GM18858 (cell line): Measurements from ENCODE around the gene HS6ST1.
A peak's percentile ranks its signal among the peaks of the same experiment; 100 is the strongest.

Experiments
- ATAC-seq: cut with Tn5 transposase; IDR thresholded peaks from one replicate; pipeline ENCODE4 v1.9.1; 2021; ENCODE audit not compliant: unreplicated experiment

Gene HS6ST1, protein sequence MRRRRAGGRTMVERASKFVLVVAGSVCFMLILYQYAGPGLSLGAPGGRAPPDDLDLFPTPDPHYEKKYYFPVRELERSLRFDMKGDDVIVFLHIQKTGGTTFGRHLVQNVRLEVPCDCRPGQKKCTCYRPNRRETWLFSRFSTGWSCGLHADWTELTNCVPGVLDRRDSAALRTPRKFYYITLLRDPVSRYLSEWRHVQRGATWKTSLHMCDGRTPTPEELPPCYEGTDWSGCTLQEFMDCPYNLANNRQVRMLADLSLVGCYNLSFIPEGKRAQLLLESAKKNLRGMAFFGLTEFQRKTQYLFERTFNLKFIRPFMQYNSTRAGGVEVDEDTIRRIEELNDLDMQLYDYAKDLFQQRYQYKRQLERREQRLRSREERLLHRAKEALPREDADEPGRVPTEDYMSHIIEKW

DNA sequence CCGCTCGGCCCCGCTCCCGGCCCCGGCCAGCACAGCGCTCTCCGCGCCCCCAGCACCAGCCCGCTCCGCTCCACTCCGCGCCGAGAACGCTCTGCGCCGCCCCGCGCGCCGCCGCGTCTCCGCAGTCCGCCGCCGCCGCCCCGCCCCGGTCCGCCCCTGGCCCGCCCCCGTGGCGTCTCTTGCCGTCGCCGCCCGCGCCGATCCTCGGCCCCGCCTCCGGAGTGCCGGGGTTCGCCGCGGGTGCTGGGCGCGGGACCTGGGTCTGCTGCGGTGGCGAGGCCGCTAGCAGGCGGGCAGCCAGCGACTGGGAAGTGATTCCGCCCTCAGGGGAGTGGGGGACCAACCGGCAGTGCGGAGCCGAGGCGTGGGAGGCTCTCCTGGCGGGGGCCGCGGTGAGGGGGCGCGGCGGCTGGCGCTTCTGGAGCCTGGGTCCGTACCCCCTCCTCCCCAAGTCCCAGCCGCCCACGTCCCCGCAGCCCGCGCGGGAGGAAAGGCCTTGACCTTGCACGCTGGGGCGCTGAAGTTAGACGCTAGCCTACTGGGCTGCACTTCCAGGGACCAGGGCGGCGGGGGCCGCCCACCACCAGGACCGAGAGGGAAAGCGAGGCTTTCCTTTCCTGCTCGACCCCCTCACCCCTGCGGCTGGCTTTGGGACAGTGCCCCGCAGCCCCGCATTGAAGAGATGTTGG lies at the start of gene HS6ST1:
TSS of gene HS6ST1 (minus strand) at position 93 of the 689 bp plus-strand sequence. CDS start 305 bp downstream, outside the sequence.
- ATAC-seq: peak; percentile 50

DNA sequence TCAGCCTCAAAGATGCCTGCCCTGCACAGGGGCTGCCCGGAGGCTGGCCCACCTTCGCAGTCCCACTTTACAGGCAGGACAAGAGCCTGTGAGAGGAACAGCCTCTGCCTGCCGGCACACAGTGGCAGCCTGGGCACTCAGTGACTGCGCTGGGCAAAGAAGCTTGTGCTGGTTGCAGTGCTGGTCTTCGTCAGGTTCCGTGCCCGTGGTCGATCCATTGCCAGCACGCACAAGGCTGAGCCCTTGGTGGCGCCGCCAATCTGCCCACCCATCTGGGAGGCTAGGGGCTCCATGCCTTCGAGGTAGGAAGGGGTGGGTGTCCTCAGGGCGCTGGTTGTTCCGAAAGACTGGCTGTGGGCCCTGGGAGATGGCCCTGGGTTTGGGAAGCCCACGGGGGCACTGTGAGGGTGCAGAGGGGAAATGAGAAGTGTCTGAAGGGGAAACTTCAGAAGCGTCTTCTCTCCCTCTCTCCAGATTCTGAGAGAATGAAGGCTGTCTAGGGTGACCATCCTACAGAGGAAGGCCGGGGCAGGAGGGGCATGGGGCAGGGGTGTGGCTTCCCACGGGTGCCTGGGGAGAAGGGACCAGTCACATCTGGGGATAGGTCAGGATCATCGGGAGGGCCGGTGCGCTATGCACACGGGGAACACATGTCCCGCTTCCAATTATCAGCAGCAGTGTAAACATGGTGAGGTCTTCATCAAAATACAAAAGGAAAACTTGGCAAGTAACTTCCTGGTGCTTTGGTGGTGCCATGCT lies 49.1 kb upstream of the HS6ST1 start:
- no peak for ATAC-seq

DNA sequence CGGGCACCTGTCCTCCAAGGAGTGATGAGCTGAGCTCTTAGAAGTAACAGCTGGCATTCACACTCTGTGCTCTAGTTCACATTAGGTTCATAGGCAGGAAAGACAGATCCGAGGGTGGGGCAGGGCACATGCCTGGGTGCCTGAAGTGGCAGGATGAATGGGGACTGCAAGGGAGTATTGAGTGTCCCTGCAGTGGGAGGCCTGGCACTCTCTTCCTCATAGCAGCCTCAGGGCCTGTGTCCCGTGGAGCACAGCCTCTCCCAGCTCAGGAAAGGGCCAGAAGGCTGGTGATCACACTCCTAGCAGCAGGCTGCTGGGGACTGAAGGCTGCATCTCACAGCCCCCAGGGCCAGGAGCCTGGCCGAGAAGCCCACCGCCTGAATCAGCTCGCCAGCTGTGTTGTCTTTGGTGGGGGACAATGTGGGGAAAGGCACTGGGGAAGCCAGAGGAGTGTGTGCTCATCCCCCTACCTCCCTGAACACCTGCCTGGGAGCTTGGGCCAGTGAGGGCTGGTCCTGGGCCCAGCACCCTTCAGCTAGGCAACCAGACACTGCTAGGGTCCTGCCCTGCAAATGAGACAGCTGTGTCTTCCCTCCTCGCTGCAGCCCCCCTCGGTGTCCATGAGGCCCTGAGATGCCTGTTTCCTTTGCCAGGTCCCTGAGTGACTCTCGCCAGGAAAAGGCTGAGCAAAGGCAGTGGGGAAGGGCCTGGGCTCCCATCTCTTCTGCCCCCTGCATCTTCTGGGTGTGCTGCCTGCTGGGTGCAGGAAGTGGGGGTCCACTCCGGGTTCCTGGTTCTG lies 48.2 kb upstream of the HS6ST1 start:
- ATAC-seq: no peak

DNA sequence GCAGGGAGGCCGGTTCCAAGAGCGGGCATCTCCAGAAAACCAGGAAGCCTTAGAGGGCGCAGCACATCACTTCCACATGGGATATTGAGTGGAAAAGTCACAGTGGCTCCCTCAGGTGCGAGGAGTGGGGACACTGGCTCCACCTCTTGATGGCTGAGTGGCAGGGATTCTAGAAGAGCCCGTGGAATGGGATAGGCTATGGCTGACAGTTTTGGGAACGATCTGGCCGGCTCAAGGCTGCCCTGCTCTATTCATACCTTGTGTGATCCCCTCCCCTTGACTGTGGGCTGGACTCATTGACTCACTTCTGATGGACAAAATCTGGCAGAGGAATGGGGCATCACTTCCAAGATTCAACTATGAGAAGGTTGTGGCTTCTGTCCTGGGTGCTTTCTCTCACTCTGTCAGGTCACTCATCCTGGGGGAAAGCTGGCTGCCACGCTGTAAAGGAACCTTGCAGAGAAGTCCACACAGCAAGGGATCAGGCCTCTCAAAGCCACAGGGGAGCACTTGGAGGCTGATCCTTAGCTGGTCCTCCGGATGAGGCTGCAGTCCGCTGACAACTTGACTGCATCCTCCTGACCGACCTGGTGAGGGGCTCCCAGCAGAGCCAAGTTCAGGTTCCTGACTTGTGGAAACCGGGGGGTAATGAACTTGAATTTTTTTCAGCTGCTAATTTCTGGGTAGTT lies 46.7 kb upstream of the HS6ST1 start:
- no peak for ATAC-seq

DNA sequence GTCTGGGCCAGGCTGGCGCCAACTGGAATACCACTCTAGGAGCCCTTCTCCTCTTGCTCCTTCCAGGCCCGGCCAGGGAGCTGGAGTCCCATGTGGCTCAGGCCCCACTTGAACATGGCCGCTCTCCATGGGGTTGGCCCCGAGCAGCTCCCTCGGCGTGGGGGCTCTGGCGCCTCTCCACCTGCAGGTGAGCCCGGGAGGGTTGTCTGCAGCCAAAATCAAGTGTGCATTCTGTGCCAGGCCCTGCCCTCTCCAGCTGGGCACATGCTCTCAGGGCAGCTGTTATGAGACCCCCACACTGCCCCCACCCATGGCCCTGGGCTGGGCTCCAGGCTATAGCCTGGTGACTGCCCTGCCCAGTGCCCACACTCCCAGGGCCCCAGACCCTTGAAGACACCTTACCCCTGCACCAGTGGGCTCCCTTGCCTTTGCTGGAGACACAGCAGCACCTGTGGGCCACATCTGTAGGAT lies 45.8 kb upstream of the HS6ST1 start:
- no peak for ATAC-seq

DNA sequence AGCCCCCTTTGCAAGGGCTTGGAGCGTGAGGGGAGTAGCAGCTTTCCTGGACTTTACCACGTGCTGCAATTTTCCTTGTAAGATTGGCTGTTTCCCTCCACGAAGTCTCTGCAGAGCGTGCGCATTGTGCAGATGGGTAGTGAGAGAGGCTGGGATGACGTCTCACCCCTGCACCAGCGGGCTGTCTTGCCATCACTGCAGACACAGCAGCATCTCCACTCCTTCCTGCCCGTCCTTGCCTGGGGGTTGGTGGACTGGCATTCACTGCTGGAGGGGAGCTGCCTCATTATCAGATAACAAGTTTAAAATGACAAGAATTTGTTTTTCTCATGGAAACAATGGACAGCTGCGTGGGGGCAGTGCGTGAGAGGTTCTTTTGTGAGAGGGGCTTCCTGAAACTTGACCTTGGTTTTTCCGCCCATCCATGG lies 45.3 kb upstream of the HS6ST1 start:
- ATAC-seq: no peak

DNA sequence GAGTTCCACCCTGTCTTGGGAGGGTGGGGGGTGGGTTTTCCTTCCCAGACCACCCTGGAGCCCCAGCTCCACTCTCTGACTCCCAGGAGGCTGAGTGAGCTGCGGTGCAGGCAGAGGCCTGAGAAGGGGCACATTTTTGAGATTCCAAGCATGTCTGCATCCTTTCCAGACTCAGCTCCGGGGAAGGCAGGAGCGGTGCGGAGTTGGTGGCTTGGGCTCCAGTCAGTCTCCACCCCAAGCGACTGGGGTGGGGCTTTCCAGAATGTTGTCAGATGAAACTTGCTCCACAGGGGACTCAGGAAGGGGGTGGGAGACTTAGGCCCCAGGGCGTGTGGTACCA lies 44.2 kb upstream of the HS6ST1 start:
- ATAC-seq: no peak

DNA sequence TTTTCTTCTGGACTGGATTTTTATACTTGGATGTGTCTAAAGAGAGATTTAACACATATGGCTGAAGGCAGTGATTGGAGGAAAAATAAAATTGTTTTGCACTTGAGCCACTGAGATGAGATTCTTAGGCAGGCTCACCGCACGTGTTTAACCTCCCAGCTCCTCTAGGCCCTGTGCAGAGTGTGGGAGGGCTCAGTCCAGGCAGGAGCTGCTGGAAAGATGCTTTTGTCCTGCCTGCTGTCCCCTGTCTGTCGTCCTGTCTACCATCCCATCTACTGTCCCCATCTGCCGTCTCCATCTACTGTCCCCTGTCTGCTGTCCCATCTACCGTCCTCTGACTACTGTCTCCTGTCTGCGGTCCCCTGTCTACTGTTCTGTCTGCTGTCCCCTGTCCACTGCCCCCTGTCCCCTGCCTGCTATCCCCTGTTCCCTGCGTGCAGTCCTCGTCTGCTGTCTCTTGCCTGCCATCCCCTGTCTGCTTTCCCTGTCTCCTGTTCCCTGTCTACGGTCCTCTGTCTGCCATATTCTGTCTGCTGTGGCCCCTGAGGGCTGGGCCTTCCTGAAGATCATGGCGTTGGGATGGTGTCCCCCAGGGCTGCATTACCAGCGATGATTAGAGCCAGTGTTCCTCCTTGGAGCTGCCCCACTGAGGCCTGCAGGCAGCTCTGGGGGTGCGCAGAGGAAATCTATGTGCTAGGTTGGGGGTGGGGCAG lies 43.7 kb upstream of the HS6ST1 start:
- no peak for ATAC-seq

DNA sequence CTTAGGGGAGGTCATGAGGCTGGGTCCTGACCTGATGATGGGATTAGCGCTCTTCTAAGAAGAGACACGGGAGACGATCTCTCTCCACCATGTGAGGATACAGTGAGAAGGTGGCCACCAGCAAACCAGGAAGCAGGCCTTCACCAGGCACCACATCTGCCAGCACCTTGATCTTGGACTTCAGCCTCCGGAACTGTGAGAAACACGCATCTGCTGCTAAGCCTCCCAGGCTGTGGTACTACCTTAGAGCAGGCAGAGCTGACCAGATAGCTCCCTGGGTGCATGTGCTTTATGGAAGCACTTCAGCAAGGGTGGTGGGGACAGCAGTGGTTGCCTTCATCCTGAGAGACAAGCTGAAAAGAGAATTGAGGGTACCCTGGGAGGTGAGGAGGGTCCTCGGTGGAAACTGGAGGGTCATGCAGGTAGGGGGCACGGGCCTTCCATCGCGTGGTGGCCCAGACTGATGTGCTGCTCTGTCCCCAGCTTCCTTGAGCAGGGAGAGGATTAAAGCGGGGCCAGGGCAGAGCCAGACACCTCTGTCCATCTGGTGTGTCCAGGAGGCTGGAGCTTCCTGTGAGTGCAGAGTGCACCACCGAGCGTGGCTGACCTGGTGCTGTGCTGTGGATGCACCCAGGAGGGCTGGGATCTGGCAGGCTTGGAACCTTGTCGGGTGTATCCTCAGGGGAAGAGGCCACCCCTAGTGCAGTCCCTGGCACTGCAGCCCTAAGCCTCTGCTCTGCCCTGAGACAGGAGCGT lies 42.9 kb upstream of the HS6ST1 start:
- ATAC-seq: no peak

DNA sequence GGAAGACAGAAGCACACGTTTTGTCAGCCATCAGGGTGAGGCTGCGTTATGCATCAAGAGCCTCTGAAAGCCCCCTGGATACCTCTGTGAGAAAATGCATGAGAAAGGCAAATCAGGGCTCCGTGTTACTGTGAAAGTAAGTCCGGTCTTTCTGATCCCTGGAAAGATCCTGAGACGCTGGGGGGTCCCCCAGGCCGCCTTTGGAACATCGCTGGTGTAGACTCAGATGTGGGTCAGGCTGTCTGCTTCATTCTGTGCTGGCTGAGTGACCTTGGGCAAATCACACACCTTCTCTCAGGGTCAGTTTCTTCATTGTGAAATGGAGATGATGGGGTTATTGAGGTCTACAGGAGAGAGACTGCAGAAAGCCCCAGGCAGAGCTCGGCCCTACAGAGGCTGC lies 42.0 kb upstream of the HS6ST1 start:
- ATAC-seq: no peak

DNA sequence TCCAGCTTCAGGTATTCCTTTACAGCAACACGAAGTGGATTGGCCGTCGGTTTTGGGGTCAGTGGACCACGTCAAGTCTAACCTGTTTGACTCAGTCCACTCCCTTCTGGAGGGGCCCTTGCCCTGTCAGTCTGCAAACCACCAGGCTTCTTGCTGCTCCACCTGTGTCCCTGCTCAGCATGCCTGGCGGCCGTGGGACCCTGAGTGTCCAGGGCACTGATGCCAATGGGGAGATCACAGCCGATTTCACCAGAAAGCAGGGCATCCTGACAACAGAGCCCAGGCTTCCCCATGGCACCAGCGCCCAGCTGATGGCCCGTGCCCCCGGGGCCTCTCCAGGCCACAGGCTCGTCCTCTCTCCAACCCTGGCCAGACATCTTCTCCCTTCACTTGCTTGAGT lies 41.2 kb upstream of the HS6ST1 start:
- no peak for ATAC-seq

DNA sequence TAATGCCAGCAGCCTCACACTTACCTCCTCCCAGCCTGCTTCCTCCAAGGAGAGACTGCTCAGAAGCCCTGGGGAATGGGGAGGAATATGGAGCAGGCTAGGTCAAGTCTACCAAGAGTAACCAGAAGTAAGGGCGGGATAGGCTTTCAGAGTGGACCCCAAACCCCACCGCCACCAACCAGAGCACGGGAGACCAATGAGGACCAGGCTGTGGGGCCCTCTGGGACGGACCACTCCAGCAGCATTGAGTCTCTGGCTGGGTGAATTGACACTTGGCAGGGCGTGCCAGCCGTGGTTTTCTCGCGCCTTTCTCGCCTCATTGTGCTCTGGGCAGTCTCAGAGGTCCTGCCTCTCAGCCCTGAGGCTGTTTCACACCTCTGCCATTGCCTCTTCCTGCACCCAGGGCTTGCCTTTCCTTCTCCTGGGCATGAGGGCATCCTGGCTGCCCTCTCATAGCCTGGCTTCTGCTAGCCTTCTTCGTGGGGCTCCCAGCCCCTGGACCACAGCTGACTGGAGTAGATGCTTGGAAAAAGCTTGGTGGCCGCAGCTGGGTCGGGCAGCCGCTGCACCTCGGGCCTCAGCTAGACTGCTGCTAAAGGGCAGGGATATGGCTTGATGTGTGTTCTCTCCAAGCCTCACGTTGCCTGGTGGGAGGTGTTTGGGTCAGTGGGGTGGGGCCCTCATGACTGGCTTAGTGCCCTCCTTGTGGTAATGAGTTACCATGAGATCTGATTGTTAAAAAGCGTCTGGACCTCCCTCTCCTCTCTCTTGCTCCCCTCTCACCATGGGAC lies 40.5 kb upstream of the HS6ST1 start:
- ATAC-seq: no peak

DNA sequence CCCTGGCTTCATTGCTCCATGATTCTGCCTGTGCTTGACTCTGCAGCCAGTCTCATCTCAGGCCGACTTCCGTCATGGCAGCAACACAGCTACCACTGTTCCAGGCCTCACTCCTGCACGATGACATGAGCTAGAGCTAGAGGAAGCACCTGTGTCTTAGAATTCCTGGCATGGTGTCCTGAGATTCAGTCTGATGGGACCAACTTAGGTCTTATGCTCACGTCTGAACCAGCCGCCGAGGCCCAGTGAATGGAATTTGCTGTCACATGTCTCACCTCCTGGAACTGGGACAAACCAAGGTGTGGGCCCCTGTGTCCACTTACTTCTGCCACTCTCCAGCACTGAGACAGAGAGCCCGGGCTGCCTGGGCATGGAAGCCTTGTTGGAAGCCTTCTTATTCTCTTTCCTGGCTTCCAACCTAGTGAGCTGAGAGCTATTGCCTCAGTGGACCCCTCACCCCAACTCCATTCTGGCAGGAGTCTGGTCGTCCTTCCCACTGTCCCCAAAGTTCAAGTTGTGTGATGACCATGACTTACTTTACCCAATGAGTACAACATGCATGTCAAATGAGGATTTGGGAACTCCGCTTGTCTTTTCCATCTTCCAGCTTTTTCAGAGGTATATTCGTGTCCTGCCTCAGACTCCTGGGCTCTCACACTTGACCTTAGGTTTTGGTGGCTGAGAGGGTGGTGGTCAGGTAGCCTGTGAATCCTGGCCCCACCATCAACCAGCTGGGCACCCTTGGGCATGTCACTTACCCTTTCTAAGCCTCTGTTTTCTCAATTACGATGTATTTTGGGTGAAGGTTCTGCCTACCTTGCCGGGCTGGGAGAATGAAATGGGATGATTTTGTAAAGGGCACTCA lies 39.1 kb upstream of the HS6ST1 start:
- ATAC-seq: no peak

DNA sequence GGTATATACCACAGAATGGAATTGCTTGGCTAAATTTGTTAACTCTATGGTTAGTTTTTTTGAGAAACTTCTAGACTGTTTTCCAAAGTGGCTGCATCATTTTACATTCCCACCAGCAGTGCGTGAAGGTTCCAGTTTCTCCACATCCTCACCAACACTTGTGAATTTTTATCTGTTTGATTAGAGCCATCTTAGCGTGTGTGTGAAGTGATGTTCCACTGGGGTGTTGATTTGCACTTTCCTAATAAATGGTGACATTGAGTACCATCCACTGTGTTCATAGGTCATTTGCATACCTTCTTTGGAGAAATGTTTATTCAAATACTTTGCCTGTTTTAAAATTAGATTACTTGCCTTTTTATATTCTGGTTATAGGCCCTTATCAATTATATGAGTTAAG lies 37.5 kb upstream of the HS6ST1 start:
- no peak for ATAC-seq

DNA sequence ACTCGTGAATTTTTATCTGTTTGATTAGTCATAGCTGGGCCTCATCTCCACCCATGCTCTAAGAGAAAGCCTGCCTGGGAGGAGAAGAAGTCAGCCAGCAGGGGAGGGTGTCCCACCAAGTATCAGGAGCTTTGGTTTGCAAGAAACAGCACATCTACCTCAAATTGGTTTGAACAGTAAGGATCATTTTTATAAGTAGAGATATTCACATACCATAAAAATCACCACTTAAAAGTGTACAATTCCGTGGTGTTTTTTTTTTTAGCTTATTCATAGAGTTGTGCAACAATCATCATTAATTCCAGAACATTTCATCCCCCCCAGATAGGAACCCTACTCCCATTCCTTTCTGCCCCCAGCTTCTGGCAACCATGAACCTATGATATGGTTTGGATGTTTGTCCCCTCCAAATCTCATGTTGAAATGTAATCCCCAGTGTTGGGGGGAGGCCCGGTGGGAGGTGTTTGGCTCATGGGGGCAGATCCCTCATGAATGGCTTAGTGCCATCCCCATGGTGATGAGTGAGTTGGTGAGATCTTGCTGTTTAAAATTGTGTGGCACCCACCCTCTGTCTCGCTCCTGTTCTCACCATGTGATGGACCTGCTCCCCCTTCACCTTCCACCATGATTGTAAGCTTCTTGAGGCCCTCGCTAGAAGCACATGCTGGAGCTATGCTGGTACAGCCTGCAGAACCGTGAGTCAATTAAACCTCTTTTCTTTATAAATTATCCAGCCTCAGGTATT lies 36.2 kb upstream of the HS6ST1 start:
- ATAC-seq: no peak

DNA sequence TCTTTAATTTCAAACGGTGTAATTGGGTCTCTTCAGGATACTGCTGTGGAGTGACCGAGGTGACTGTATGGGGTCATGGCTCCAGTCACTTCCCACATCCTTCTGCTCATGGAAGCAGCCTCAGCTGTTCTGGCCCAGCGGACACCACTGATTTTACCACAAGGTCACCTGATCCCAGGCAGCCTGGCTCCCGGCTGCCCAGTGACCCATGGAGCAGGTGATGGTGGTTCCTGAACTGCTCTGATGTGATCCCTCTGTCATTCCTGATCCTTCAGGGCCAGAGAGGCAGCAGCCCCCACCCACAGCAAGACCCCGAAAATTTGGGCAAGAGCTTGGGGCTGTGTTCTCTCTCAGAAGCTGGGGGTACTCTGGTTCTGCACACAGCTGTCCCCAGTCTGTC lies 35.5 kb upstream of the HS6ST1 start:
- ATAC-seq: no peak

DNA sequence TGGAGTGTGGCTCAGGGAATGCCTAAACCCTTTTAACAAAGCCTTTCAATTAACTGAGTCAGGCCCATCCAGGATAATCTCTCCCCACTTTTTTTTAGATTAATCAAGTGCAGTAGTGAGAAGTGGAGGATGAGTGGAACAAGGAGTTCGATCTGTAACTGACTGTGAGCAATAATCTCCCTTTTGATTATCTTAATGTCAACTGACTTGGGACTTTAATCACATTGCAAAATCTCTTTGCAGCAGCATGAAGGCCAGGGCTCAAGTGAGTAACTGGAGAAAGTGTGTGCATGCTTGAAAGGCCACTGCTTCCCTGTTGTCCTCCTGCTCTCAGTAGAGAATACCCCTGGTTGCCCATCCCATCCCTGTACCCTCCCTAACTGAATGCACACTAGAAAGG lies 32.1 kb upstream of the HS6ST1 start:
- no peak for ATAC-seq
